Dermis microvascular lymphatic vessel endothelial cell (primary cell): ENCODE results near the gene TSPAN11. TPM values are rescaled to one million over a fixed set of nuclear protein-coding genes. Genes with fewer than 3 reads are reported as not detected.
A peak's percentile ranks its signal among the peaks of the same experiment; 100 is the strongest.

ENCODE experiments used
- DNase-seq, 2 donors: peaks; one replicate each; pipeline versions ENCODE4 v3.0.0 to v3.0.0-alpha.2; 2010; ENCODE audit warnings: low read depth in 2 of 2
- total RNA-seq: library from RNA; depleted of rRNA; stranded (reverse); fragments of >200 nt; gene quantifications from 2 replicates; pipeline ENCODE4 v1.2.1, GENCODE V29; 2014

Gene TSPAN11
- total RNA-seq, 1 donor from 2014 or later: 9.1 TPM

DNA sequence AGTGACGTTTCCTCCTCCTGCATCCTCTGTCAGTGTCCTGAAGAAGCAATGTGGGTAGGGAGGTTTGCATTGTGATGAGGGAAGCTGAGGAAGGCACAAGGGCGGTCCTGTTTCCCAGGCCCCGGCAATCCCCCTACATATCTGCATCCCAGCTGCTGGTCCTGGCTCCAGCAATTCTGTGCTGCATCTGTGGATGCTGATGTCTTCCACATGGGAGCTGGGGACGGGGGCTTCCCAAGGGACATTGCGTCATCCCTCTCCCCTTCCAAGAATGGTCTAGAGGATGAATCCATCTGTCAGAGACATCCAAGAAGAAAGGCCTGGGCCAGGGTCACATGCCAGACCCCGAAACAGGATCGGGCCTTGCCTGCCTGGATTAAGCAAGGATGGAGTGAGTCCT lies 52.1 kb downstream of the TSPAN11 start:
- DNase-seq: no peak

DNA sequence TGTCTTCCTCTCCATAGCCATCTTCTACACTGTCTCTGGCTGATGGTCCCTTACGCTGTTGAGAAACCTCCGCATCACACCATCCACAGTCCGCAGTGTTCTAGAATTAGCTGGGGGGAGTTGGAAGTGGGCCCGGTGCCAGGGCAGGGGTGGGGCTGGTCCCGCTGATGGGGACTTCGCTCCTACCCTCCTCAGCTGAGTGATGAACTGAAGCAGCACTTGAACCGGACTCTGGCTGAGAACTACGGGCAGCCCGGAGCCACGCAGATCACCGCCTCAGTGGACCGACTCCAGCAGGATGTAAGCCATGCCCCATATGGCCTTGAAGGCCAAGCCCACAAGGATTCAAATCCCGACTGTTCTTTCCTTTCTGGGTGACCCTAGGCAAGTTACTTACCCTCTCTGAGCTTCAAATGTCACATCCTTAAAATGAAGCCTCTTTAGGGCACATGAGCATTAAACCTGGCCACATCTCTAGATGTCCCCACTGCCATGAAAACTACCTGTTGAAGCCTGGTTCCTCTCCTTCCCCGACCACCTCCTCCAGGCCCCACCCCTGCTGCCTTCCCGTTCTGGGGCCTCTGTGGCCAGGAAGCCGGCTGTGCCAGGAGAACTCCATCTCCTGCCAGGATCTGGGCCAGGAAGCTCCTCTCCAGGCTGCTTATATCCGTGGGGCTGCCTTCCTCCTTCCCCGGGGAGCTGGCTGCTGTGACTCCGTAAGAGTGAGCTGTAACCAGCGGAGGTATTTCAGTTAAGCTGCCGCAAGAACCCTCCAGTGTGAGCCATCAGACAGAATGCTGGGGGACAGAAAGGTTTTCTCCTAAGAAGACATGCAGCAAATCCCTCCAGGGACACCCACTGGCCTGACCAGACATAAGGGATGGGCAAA lies 53.1 kb downstream of the TSPAN11 start:
- DNase-seq: no peak

GRCh38 chr12:30980955-30981662 lies 54.6 kb downstream of the TSPAN11 start:
- DNase-seq: no peak

GRCh38 chr12:30982413-30982812 lies 55.9 kb downstream of the TSPAN11 start:
- DNase-seq: peak in 1 of 2 donors; percentile 21

DNA sequence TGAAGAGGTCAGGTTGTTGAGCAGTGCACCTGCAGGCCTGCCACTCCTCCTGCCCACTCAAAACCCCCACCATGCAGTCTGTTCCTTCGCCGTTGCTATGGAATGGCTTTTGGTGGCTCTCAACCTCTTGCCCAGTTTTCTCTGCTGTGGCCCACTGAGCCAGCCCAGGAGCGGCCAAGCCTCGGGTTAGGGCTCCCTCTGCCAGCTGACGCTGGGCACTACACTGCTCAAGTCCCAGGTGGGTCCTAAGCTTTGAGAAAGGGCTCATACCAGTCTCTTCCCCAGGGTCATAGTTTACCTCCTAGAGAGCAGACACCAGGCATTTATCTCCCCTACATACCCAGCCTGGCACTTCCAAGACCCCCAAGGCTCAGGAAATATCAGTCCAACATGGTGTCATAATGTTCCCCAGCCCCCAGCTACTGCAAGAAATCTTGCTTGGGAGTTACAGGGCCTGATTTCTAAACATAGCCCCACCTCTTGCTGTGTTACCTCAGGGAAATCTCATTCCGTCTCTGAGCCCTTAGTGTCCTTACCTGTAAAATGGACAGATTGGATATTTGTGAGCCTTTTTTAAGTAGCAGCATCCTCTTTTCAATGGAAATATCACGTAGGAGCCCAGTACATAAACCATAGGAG lies 59.4 kb downstream of the TSPAN11 start:
- peak in 1 of 2 donors; percentile 64 for DNase-seq

DNA sequence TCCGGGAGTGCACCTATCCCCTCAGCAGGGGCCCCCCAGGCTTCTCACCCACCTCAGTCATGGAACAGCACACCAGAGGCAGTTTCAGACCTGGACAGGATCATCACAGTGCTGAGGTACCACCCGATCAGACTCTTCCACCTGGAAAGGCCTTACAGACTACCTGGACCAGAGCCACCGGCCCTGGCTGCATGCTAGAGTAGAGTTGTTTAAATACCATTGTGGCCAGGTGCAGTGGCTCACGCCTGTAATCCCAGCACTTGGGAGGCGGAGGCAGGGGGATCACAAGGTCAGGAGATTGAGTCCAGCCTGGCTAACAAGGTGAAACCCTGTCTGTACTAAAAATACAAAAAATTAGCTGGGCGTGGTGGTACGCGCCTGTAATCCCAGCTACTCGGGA lies 61.5 kb downstream of the TSPAN11 start:
- no peak for DNase-seq

- DNase-seq: no peak
Measured at GRCh38 chr12:30988646-30989286, 62.2 kb downstream of the TSPAN11 start.

DNA sequence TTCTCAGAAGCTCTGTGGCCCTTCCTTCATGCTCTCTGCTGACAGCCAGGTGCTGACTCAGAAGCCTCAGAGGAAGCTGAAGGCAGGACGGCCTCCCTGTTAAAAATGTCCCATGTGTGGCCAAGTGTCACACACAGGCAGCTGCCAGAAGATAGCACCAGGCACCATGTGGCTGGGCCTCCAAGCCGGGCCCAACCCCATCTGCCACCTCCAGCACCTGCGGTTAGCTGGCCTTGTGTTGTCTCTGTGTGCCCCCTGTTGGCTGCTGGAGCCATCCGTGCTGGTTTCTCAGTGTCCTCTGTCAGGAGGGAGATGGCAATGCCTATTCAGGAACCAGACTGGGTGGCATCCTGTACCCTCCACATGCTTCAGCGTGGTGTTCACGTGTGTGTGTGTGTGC lies 63.2 kb downstream of the TSPAN11 start:
- peak in 1 of 2 donors; percentile 34 for DNase-seq

DNA sequence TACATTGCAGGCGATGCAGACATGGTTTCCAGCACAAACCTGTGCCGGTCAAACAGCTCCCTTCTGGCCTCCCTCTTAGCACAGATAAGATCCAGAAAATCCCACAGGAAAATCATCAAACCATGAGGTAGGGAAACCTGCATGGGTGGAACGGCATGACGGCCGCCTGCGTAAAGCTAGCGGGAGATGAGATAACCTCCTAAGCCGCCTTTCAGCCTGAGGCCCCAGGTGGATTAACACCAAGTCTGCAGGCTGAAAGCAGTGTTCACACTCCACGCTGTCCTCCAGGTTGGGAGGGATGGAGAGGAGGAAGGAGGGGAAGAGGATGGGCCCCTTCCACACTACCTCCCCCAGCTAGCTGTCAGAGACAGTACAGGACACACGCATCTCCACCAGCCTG lies 63.8 kb downstream of the TSPAN11 start:
- DNase-seq: no peak

DNA sequence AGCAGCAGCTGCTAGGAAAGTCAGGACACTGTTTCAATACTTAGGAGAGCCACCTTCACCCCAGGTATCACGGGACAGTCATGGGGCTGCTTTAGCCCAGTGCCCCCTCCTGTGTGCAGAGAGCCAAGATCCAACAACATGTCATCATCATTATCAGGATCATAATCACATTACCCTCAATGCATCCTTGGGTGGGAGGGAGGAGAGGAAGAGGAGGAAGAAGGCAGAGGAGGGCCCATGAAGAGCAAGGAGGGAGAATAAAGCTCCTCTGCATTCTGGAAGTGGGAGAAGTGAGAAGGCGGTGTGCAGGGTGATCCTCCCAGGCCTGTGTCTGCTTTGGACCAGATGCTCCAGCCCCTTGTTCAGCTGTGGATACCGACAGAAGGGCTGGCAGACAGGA lies 64.2 kb downstream of the TSPAN11 start:
- no peak for DNase-seq

GRCh38 chr12:30991466-30991865 lies 64.9 kb downstream of the TSPAN11 start:
- DNase-seq: no peak

- DNase-seq: no peak
Measured at GRCh38 chr12:30992381-30992780, 65.8 kb downstream of the TSPAN11 start.

DNA sequence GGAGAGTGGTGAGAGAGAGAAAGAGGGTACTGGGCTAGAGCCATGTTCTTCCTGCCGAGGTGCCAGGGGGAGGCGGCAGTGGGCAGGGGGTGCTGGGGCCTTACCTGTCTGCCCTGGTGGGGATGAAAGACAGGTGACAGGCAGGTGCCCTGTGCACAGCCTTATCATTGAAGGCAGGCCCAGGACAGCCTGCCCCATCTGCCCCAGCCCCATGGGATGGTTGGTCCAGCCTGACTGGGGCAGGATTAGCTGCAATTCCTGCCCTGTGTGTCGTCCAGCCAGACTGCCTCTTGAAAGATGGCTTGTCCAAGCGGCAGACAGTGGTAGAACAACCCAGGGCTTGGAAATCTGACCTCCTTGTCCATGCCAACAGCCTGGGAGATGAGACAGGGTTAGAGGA lies 67.2 kb downstream of the TSPAN11 start:
- DNase-seq: no peak

- no peak for DNase-seq
Measured at GRCh38 chr12:30994274-30994673, 67.7 kb downstream of the TSPAN11 start.

DNA sequence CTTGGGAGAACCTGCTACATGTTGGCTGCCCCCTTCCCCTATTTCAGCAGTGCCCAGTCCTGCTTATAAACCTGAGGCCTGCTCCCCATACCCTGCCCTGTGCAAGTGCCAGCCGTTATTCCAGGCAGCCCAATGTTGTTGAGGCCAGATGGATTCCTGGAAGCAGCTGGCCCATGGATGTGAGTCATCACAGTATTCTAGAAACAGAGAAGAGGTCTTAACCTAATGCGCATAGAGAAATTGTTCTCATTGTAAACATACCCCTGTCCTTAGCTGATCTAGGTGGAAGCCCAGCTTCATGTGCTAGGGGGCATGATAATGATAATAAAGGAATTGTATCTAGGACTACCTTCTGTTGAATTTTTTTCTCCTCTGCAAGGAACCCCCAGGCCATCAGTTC lies 69.7 kb downstream of the TSPAN11 start:
- DNase-seq: peak; percentile 59 to 93

GRCh38 chr12:30996752-30997151 lies 70.2 kb downstream of the TSPAN11 start:
- no peak for DNase-seq

DNA sequence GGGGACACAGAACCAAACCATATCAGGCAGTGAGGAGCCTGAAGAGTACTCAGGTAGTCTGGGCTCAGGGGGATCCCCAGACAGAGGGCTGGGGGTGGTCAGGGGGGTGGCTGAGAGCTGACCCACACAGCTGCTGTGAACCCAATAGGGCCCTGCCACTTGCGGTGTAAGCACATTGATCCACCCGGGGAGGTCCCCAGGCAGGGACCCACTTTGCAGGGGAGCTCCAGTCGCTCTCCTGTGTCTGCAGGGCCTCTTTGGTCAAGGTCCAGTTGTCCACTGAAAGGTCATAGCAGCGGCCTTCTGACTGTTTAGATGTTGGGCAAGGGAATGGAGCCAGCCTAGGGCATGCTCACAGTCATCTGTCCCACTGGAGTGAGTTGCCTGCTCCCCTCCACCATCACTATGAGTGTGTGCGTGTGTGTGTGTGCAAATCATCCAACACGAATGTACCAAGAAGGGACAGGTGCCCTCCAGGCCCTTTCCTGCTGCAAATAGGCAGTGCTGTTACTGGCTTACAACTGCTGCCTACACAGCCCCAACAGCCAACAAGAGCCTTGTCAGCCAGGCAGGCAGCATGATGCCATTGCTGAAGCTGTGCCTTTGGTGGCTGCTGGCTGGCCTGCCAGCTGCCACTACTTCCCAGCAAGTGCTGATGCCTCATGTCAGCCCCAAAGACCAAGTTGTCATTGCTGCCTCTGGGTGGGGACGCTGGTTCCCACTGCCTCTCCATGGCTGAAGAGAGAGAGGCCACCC lies 71.3 kb downstream of the TSPAN11 start:
- DNase-seq: no peak

DNA sequence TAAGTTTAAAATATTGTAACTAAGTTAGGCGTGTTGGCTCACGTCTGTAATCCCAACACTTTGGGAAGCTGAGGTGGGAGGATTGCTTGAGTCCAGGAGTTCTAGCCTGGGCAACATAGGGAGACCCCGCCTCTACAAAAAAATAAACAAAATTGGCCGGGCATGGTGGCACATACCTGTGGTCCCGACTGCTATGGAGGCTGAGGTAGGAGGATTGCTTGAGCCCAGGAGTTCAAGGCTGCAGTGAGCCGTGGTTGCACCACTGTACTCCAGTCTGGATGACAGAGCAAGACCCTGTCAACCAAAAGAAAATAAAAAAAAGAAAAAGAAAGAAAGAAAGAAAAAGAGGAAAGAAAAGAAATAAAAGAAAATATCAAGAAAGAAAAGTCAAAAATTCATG lies 72.5 kb downstream of the TSPAN11 start:
- DNase-seq: no peak

DNA sequence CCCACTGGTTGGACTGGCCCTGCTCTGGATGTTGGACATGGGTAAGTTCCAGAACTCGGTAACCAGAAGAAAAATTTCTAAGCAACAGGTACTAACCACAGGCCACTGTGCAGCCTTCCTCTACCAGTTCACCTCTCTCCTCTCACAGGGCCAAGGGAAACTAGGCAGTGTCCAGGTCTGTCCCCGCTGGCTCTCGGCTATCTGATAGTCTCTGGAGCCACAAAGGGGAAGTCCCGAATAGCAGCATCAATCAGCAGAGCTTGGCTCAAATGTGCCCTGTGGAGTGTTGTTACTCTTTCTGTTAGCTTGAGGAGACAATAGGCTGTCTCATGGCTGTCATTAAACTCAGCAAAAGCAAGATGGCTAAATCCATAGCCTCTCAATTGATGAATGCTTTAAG lies 73.2 kb downstream of the TSPAN11 start:
- DNase-seq: no peak

DNA sequence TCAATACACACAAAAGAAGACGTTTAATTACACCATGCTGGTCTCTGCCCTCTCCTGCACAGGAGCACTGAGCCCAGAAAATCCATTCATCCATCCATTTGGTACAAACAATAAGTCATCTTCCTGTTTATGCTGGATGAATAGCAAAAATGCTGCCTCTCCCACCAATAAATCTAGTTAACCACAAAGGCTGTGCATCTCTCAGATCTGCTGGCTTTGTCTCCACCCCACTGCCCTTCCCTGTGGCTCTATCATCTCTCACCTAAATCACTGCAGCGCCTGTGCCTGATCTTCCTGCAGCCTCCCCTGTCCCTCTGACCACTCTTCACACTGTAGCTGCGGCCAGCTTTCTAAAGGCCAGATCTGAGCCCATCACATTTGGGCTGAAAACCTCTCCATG lies 74.2 kb downstream of the TSPAN11 start:
- DNase-seq: peak; percentile 55 to 79
